Forelimb muscle (tissue), 1 donor: ENCODE measurements around the gene NEMF. TPM values are rescaled to one million over a fixed set of nuclear protein-coding genes. Genes with fewer than 3 reads are reported as not detected.
"Not testable (repeated sequence)": the region's sequence is repeated elsewhere in the genome, so short reads cannot be mapped to it uniquely, and the experiment has no call there.

Experiments
- DNase-seq: peaks from one replicate; pipeline ENCODE4 v3.0.0-alpha.2; 2013; ENCODE audit warnings: low read depth
- polyA plus RNA-seq: library from polyadenylated mRNA; unstranded; fragments of 120-200 nt; gene quantifications from one replicate; pipeline ENCODE4 v1.2.1, GENCODE V29; 2013; ENCODE audit not compliant: insufficient read length

Gene NEMF
- polyA plus RNA-seq, 1 donor = 45.6 TPM

DNA sequence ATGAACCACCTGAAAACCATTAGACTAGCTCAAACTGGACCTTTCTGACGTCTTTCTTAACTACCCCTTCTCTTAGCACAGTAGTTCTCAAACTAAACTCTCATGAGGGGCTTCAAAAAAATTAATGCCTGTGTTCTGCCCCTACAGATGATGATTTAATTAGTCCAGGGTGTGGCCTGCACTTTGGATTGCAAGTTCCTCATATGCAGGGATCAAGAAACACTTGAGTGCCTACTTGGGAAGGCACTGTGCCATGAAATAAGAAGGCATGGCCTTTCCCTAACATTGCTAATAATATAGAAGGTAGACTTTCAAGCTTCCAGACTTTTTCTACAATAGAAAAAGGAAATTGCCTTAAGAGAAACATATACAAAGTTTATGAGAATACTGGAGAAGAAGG, 107.4 kb downstream of the NEMF start:
- DNase-seq = no peak

- not testable (repeated sequence) for DNase-seq
Observed at GRCh38 chr14:49735669-49736068, 116.9 kb downstream of the NEMF start.

DNA sequence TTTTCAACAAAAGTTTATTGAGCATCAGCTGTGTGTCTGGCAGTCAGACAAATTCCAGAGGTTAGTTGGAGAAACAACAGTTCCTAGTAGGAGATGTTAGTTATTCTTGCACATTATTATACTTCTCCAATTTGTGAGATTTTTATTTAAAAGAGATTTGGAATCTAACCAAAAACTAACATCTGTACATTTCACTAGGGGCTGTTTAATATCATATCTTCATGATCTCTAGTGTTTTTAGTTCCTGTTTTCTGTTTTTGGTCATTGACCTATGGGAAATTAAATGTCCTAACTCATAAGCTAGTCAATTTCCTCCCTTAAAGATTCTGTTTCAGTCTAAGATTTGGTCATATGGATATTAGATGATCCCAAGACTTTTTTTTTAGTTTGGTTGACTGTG, 118.8 kb downstream of the NEMF start:
- peak; percentile 1 for DNase-seq

- DNase-seq = no peak
Observed at GRCh38 chr14:49732896-49733295, 119.7 kb downstream of the NEMF start.

Other genes starting within 250 kb of the NEMF start
- 141 TPM for gene RPL36AL, start 232.2 kb downstream of the NEMF start, polyA plus RNA-seq
- gene MGAT2, start 232.0 kb downstream of the NEMF start, polyA plus RNA-seq = 19.9 TPM
- gene DNAAF2, start 217.5 kb downstream of the NEMF start, polyA plus RNA-seq = 7.3 TPM
- gene POLE2, start 164.6 kb downstream of the NEMF start, polyA plus RNA-seq = 9.3 TPM
- gene KLHDC1, start 159.7 kb downstream of the NEMF start, polyA plus RNA-seq = 5.1 TPM
- 75.0 TPM for gene KLHDC2, start 84.6 kb downstream of the NEMF start, polyA plus RNA-seq
- gene ARF6, start 40.3 kb upstream of the NEMF start, polyA plus RNA-seq = 29.1 TPM